GM18520 (cell line): ENCODE data around the gene HBB.

Experiments used
- ATAC-seq: cut with Tn5 transposase; IDR thresholded peaks from one replicate; pipeline ENCODE4 v1.9.1; 2021; ENCODE audit not compliant: unreplicated experiment

The HBB gene

GRCh38 chr11:5247472-5248192, 20.8 kb upstream of the HBB start:
- no peak for ATAC-seq

- ATAC-seq: no peak
Measured at GRCh38 chr11:5246772-5247471, 20.1 kb upstream of the HBB start.

- ATAC-seq: no peak
Measured at GRCh38 chr11:5245155-5245554, 18.3 kb upstream of the HBB start.

GRCh38 chr11:5243816-5244180, 16.9 kb upstream of the HBB start:
- ATAC-seq: no peak

- ATAC-seq: no peak
Measured at GRCh38 chr11:5242933-5243815, 16.3 kb upstream of the HBB start.

GRCh38 chr11:5242208-5242607, 15.3 kb upstream of the HBB start:
- no peak for ATAC-seq

- no peak for ATAC-seq
Measured at GRCh38 chr11:5241458-5241857, 14.6 kb upstream of the HBB start.

- no peak for ATAC-seq
Measured at GRCh38 chr11:5240458-5240857, 13.6 kb upstream of the HBB start.

GRCh38 chr11:5240056-5240455, 13.2 kb upstream of the HBB start:
- no peak for ATAC-seq

- no peak for ATAC-seq
Measured at GRCh38 chr11:5239046-5239445, 12.2 kb upstream of the HBB start.

- no peak for ATAC-seq
Measured at GRCh38 chr11:5238486-5238885, 11.6 kb upstream of the HBB start.

- ATAC-seq: no peak
Measured at GRCh38 chr11:5237420-5237819, 10.5 kb upstream of the HBB start.

- ATAC-seq: no peak
Measured at GRCh38 chr11:5235364-5236095, 8.7 kb upstream of the HBB start.

- ATAC-seq: no peak
Measured at GRCh38 chr11:5234381-5234834, 7.5 kb upstream of the HBB start, which contains the start of gene HBD. HBD (minus strand) TSS chr11:5234483; CDS start chr11:5234433, 50 bp downstream.

GRCh38 chr11:5233307-5233706, 6.4 kb upstream of the HBB start:
- no peak for ATAC-seq

- no peak for ATAC-seq
Measured at GRCh38 chr11:5232821-5233220, 6.0 kb upstream of the HBB start.

- no peak for ATAC-seq
Measured at GRCh38 chr11:5232176-5232575, 5.3 kb upstream of the HBB start.

GRCh38 chr11:5231111-5231510, 4.2 kb upstream of the HBB start:
- ATAC-seq: no peak

- ATAC-seq: no peak
Measured at GRCh38 chr11:5230266-5230665, 3.4 kb upstream of the HBB start.

- no peak for ATAC-seq
Measured at GRCh38 chr11:5229796-5230195, 2.9 kb upstream of the HBB start.

GRCh38 chr11:5229356-5229755, 2.5 kb upstream of the HBB start:
- ATAC-seq: no peak
